HEK293T (cell line): Measurements from ENCODE around the gene PDE2A.

Source experiments
- CTCF ChIA-PET: fragments of 350-600 bp; formaldehyde crosslinking; extraction: SDS; loops from one replicate; lab custom pipeline; 2021; ENCODE audit warnings: antibody characterized with exemption, inconsistent platforms; lab: Yijun Ruan, JAX
- POLR2A ChIA-PET: fragments of 350-600 bp; formaldehyde crosslinking; extraction: SDS; loops from one replicate; lab custom pipeline; 2020; ENCODE audit warnings: antibody characterized with exemption, inconsistent platforms; lab: Yijun Ruan, JAX
- DNase-seq: peaks from one replicate; pipeline ENCODE4 v3.0.0; 2012; ENCODE audit warnings: mixed read lengths; ENCODE audit errors: extremely low spot score
- ARNT ChIP-seq: fragments of 450-650 bp; IDR thresholded peaks from 2 replicates; pipeline ENCODE4 v1.6.1; 2017; ENCODE audit warnings: mild to moderate bottlenecking
- BHLHE40 ChIP-seq: fragments of 450-650 bp; IDR thresholded peaks from 2 replicates; pipeline ENCODE4 v1.6.1; 2016; ENCODE audit warnings: mild to moderate bottlenecking, moderate library complexity, borderline replicate concordance
- CTBP1 ChIP-seq: fragments of 450-650 bp; IDR thresholded peaks from 2 replicates; pipeline ENCODE4 v1.6.1; 2016; ENCODE audit warnings: borderline replicate concordance
- ELF4 ChIP-seq: fragments of 450-650 bp; IDR thresholded peaks from 2 replicates; pipeline ENCODE4 v1.6.1; 2017; ENCODE audit warnings: antibody characterized with exemption
- FOXA1 ChIP-seq: fragments of 450-650 bp; IDR thresholded peaks from 2 replicates; pipeline ENCODE4 v1.6.1; 2016; ENCODE audit warnings: mild to moderate bottlenecking
- FOXK2 ChIP-seq: fragments of 450-650 bp; IDR thresholded peaks from 2 replicates; pipeline ENCODE4 v1.6.1; 2016; ENCODE audit warnings: mild to moderate bottlenecking
- FOXM1 ChIP-seq: fragments of 450-650 bp; IDR thresholded peaks from 2 replicates; pipeline ENCODE4 v1.6.1; 2017; ENCODE audit warnings: mild to moderate bottlenecking, borderline replicate concordance
- HDGF ChIP-seq: fragments of 450-650 bp; IDR thresholded peaks from 2 replicates; pipeline ENCODE4 v1.6.1; 2017; ENCODE audit warnings: antibody characterized with exemption, borderline replicate concordance
- L3MBTL2 ChIP-seq: fragments of 450-650 bp; conservative IDR thresholded peaks from 2 replicates; pipeline ENCODE4 v1.6.1; 2016; ENCODE audit warnings: mild to moderate bottlenecking
- LEF1 ChIP-seq: fragments of 450-650 bp; IDR thresholded peaks from 2 replicates; pipeline ENCODE4 v1.6.1; 2017; ENCODE audit warnings: mild to moderate bottlenecking, borderline replicate concordance
- NFRKB ChIP-seq: fragments of 450-650 bp; IDR thresholded peaks from 2 replicates; pipeline ENCODE4 v1.6.1; 2016; ENCODE audit warnings: mild to moderate bottlenecking, moderate library complexity
- PKNOX1 ChIP-seq: fragments of 450-650 bp; IDR thresholded peaks from 2 replicates; pipeline ENCODE4 v1.6.1; 2016
- SP1 ChIP-seq: fragments of 450-650 bp; IDR thresholded peaks from 2 replicates; pipeline ENCODE4 v1.6.1; 2017
- SUZ12 ChIP-seq: fragments of 450-650 bp; IDR thresholded peaks from 2 replicates; pipeline ENCODE4 v1.6.1; 2016; ENCODE audit warnings: mild to moderate bottlenecking
- TARDBP ChIP-seq: fragments of 450-650 bp; IDR thresholded peaks from 2 replicates; pipeline ENCODE4 v1.6.1; 2016
- ZNF384 ChIP-seq: fragments of 450-650 bp; IDR thresholded peaks from 2 replicates; pipeline ENCODE4 v1.6.1; 2016

Gene PDE2A

GRCh38 chr11:72631806-72632731, 42.2 kb downstream of the PDE2A start:
- POLR2A ChIA-PET = no interaction called here
- no peak for DNase-seq
- CTCF ChIA-PET = interaction anchor here (1.4 kb wide), 1 partner anchor 42 kb away, joined by 3 read pairs; no protein-coding TSS in a partner anchor

GRCh38 chr11:72630104-72630852, 43.9 kb downstream of the PDE2A start:
- ChIA-PET POLR2A (no interaction called here), CTCF (interaction anchor here (0.6 to 1.2 kb wide), 2 partner anchors 13 to 43 kb away, joined by 3 read pairs; no protein-coding TSS in a partner anchor)
- no peak for DNase-seq
- TF ChIP-seq PKNOX1 (no peak), FOXK2 (no peak), SUZ12 (no peak), FOXA1 (no peak), ELF4 (no peak), TARDBP (no peak), CTBP1 (no peak), ARNT (no peak)

More at GRCh38 chr11:72631806-72632731, 42.2 kb downstream of the PDE2A start:
- TF ChIP-seq CTBP1 (no peak), FOXA1 (no peak), ZNF384 (no peak), LEF1 (no peak), BHLHE40 (no peak), L3MBTL2 (no peak), FOXM1 (no peak), SUZ12 (no peak), HDGF (no peak), NFRKB (no peak), TARDBP (no peak), FOXK2 (no peak), ELF4 (no peak), SP1 (no peak), ARNT (no peak), PKNOX1 (no peak)

- POLR2A ChIA-PET = no interaction called here
- CTCF ChIA-PET = no interaction called here
- DNase-seq = no peak
- TF ChIP-seq SP1 (no peak), HDGF (no peak)
Measured at GRCh38 chr11:72629266-72629665, 45.0 kb downstream of the PDE2A start.

- TF ChIP-seq FOXA1 (no peak), PKNOX1 (no peak), SUZ12 (no peak), HDGF (no peak), SP1 (no peak), ELF4 (no peak), ZNF384 (no peak), TARDBP (no peak), CTBP1 (no peak), NFRKB (no peak), LEF1 (no peak), FOXK2 (no peak)
- ChIA-PET CTCF (interaction anchor here (1.0 kb wide), 1 partner anchor 39 kb away, joined by 5 read pairs; no protein-coding TSS in a partner anchor), POLR2A (no interaction called here)
- no peak for DNase-seq
Measured at GRCh38 chr11:72627594-72628281, 46.5 kb downstream of the PDE2A start.

- TF ChIP-seq FOXM1 (no peak), ARNT (no peak), BHLHE40 (no peak), FOXA1 (no peak), HDGF (no peak), L3MBTL2 (no peak), CTBP1 (no peak)
- DNase-seq = no peak
- POLR2A ChIA-PET = no interaction called here
- CTCF ChIA-PET = no interaction called here
Measured at GRCh38 chr11:72626414-72626936, 47.7 kb downstream of the PDE2A start.
